ENCODE data around the gene PASK. TPM values are rescaled to one million over a fixed set of nuclear protein-coding genes. Genes with fewer than 3 reads are reported as not detected.

The PASK gene
- total RNA-seq, 1 donor from 2014 or later, result 6.9 TPM

- no peak for DNase-seq
Observed at GRCh38 chr2:241179899-241180298, 30.6 kb upstream of the PASK start.

GRCh38 chr2:241178961-241179360, 29.7 kb upstream of the PASK start:
- no peak for DNase-seq

- no peak for DNase-seq
Observed at GRCh38 chr2:241177526-241178334, 28.5 kb upstream of the PASK start.

- DNase-seq, result no peak
Observed at GRCh38 chr2:241173557-241173956, 24.3 kb upstream of the PASK start.

- DNase-seq, result no peak
Observed at GRCh38 chr2:241168366-241168765, 19.1 kb upstream of the PASK start.

GRCh38 chr2:241163601-241164118, 14.4 kb upstream of the PASK start:
- DNase-seq, result no peak

GRCh38 chr2:241161646-241162281, 12.5 kb upstream of the PASK start:
- peak; percentile 14 for DNase-seq

GRCh38 chr2:241160318-241160717, 11.0 kb upstream of the PASK start:
- no peak for DNase-seq

- DNase-seq, result no peak
Observed at GRCh38 chr2:241159116-241159515, 9.8 kb upstream of the PASK start.

- no peak for DNase-seq
Observed at GRCh38 chr2:241158546-241158900, 9.3 kb upstream of the PASK start.

- no peak for DNase-seq
Observed at GRCh38 chr2:241157841-241158545, 8.7 kb upstream of the PASK start.

GRCh38 chr2:241156971-241157441, 7.7 kb upstream of the PASK start:
- DNase-seq, result no peak

GRCh38 chr2:241155936-241156335, 6.7 kb upstream of the PASK start:
- no peak for DNase-seq

GRCh38 chr2:241154915-241155314, 5.6 kb upstream of the PASK start:
- no peak for DNase-seq

GRCh38 chr2:241153616-241154015, 4.3 kb upstream of the PASK start:
- DNase-seq, result no peak

GRCh38 chr2:241151934-241152660, 2.8 kb upstream of the PASK start:
- DNase-seq, result no peak

GRCh38 chr2:241150660-241151530, 1.6 kb upstream of the PASK start:
- DNase-seq, result no peak

- DNase-seq, result peak; percentile 94
Observed at GRCh38 chr2:241149925-241150659, 820 bp upstream of the PASK start, which contains the start of gene PPP1R7. Gene PPP1R7, plus strand, starts transcription at chr2:241150467. Its CDS starts 29 bp downstream, at chr2:241150496.

- DNase-seq, result no peak
Observed at GRCh38 chr2:241149675-241149924, 328 bp upstream of the PASK start.

- no peak for DNase-seq
Observed at GRCh38 chr2:241148239-241148638, 1.0 kb downstream of the PASK start.

GRCh38 chr2:241147336-241147735, 1.9 kb downstream of the PASK start:
- no peak for DNase-seq
